GM21717 (cell line): ENCODE data around the gene PTCH1.
A peak's percentile ranks its signal among the peaks of the same experiment; 100 is the strongest.

Source experiments
- ATAC-seq: cut with Tn5 transposase; IDR thresholded peaks from one replicate; pipeline ENCODE4 v1.9.1; 2021; ENCODE audit warnings: mild to moderate bottlenecking, moderate library complexity; ENCODE audit not compliant: unreplicated experiment

Gene PTCH1

DNA sequence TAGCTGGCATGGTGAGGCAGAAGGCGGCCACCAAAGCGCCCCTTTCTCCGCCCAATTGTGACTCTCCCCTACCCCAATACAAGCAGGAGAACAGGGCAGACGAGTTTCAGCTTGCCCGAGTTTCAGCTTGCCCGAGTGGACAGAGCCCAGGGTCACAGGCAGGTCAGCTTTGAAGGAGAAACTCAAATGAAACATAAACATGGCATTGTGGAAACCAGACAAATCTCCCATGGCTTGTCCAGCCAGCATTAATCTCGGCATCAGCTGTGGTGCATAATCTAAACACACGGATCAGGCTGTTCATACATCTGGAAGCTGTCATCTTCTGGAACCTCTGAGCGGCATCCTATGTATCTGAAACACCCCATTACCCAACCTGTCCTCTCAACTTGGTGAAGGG lies 16.9 kb downstream of the PTCH1 start:
- ATAC-seq: no peak

DNA sequence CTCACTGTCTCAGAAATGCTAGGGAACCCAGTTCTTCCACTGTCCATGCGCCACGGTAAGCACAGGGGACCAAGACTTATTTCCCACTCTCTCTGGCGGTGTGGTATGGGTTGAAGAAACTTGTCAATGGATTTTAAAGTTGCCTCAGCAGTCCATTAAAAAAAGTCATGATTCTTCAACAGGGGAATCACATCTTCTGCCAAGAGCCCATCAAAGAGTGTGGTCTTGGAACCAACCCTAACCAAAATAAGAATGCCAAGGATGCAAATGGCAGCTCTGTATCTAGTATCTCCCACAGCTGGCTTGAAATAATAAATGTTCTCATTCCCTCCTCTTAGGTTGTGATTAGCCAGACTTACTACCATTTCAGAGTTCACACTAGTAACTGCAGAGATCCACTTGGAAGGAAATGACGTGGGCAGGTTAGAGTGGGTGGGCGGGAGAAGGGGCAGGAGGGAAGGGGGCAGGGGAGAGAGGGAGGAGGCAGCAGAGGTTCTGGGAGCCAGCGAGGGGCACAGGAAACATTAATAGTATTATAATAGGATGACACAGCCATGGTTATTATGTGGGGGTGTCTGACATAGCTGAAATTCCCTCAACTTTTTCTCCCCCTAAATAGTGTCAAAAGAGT lies 17.6 kb downstream of the PTCH1 start:
- ATAC-seq: no peak

DNA sequence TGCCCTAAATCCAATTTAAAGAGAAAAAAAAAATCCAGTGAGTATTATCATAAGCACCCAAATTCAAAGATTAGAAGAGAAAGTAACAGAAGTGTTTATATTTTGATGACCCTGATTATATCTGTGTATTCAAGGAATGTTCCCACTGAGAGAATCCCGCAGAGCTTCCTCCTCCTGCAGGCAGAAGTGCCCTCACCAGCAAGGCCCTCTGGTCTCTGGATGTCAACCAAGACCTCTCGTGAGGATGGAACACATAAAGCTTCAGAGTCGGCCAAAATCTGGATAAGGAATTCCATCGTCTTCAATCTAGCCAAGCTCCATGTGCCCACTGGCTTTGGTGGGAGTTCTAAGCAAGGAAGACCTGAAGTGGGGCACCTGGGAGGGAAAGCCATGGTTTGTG lies 18.1 kb downstream of the PTCH1 start:
- no peak for ATAC-seq

DNA sequence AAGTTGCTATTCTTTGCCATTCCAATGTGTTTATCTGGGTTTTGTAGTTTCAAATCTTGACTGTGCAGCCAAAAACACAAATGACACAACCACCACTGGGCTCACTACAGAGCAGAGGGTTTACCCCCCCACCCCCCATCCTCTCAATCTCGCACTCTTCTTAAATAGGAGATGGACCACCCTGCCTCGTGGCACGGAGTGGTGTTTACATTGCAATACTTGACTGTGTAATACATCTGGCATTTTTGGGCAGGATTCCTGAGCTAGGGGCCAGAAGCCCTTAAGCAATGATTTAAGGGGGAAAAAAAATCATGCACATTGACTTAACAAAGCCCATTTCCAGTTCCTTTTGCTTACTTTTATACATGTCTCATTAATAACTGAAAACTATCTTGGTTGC lies 19.0 kb downstream of the PTCH1 start:
- ATAC-seq: no peak

DNA sequence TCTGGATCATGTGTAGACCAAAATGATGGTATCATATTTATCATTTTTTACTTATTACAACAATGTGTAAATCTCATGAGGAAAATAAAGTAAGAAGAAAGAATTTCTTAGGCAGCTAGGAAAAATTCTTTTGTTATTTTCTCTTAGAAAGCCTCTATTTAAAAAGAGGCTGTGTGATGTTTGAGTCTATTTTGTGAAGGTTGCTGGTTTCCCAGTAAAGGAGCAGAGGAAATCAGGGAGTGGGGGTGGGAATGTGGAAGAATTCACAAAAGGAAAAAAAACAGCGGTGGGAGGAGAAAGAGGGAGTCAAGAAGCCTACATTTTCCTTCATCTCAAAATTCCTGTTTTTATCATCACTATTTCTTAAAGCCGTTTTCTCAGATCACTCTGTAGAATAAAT lies 20.1 kb downstream of the PTCH1 start:
- no peak for ATAC-seq

DNA sequence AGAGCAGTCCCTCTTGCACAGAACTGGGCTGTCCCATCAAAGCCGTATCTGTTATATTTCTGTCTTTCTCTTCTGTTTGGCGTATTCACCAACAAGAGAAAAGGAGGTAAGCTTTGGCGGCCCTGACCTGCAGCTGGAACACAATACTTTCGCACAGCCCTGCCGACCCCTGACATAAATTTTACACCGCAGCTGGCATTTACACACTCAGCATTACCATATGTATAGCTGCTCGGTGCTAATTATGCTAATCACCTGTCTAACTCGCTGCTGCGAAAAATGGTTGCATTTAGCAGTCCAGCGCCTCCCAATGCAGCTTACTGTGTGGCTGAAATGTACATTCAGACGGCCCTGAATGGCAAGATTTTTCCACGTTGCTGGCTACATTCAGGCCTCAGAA lies 20.8 kb downstream of the PTCH1 start:
- ATAC-seq: no peak

DNA sequence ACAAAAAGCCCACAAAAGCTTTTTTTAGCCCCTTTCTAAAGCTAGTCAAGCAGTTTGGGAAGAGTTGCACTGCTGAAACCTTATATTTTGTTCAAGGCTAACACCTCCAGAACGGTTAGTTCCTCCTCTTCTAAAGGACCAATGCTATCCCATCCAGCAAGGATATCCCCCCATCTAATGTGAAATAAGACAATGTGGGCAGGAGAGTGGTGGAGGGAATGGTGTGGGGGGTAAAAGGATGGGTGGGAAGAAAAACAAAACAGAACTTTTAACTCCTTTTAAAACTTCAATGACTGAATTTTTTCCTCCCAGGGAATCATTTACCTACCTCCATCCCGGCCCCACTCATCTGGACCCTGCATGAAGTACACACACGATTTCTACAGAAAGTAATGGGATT lies 21.2 kb downstream of the PTCH1 start:
- ATAC-seq: no peak

DNA sequence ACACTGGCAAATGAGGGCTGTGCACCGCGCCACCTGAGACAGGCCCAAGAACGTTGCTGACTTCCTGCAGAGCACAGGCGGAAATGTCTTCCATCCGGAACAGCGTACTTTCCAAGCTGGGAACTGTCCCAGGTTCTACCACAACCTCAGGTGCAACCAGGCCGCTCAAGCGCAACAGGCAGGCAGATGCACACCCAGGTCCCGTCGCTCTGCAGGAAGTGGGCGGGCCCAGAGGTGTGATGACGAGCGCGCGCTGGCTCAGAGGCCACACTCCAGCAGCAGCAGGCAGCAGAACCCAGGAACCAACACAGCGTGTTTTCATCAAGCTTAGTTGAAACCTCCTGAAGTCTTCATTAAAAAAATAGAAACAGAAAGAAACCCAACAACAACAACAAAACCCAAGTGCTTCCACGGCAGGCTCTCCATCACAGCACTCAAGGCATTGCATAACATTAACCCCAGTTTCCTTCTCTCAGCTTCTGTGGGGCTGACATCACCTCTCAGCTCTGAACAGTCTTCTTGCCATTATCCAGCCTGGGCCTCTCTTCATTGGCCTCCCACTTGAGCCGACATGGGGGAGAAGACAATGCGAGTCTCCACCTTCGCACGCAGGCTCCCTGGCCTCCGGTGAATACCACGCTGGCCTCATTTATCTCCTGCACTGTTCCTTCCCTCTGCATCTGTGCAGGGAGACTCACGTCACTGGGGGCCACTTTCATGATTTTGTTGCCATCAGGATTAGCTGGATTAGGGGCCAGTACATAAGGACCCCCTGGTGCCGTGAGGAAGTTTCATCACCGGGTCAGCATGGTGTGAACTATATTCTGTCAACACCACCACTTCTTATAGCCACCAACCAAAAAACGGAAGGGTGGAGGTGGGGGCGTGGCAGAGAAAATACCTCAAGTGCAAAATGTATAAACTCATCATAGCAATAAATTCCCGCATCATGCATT lies 22.1 kb downstream of the PTCH1 start:
- peak; percentile 87 for ATAC-seq

DNA sequence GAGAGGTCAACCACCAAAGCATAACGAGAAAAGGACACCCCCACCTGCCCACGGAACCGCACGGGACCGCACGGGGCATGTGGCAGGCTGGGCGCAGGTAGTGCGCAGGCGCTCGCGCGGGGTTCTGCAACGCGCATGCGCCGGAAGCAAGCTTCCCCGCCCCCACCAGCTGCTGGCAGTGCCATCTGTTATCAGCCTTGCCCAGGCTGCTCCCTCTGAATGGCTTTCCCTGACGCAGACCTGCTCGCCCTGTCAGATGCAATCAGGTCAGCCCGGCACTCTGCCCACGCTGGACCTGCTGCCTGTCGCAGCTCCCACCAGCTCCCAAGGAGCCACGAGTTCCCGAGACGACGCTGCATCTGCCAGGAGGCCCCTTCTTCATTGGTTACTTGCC lies 22.8 kb downstream of the PTCH1 start:
- no peak for ATAC-seq

DNA sequence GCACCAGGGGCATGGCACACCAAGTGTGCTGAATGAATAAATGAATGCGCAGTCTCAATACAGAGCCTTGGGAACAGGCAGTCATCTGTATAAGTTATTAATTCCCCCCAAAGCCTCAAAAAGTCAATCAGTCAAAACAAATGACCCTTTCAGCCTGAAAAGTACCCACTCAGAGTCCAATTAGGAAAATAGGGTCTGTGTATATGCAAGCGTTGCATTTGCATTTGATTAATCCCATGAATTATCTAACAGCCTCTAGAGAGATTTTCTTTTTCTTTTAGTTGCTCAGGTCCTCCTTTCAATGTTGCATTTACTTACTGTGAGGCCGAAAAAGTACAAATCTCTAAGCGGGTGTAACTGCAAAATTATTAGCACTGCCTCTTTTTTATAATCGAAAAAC lies 23.4 kb downstream of the PTCH1 start:
- no peak for ATAC-seq

DNA sequence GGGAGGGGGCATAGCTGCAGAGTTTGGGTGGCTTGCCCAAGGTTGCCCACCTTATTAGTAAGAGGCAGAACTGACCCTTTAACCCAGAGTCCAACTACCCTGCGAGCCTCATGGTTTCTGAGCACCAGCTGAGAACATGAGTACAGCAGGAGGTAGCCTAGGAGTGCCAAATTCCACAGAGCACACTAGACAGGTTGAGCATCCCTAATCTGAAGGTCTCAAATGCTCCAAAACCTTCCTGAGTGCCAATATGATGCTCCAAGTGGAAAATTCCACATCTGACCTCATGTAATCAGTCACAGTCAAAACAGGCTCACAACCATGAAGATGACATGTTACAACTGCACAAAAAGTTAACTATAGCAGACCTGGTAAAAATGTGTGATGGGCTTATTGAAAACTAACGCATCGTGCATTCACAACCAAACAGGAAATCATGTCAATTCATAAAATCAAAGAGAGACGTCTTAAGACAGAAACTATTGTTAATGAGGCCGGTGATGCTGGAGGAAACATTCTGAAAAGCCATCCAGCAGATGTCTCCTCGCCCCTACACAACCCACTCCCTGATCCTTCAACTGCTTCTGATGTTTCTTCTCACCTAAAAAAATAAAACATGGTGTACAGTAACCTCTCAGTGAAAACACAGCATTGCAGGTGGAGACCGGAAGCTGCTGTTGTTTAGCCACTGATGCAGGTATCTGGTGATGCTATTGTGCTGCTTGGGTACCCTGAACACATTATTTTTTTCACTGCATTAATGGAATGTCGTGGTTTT lies 25.0 kb downstream of the PTCH1 start:
- ATAC-seq: no peak

DNA sequence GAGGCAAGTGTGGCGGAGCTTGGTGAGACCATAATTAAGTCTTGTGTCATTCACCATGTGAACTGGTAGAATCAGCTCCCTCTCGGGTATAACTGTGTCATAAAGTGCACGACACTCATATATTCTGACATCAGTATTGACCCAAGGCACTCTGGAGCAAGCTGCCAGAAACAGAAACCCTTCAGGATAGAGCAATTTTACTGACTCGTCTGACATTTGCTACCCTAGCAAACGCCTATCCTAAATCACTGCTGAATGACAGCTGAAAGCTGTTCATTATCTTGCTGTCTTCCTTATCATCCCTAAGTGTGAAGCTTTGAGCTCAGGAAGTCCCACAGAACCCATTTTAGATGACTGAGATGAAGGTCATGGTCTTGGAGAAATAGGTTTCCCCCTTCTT lies 27.8 kb downstream of the PTCH1 start:
- ATAC-seq: no peak

DNA sequence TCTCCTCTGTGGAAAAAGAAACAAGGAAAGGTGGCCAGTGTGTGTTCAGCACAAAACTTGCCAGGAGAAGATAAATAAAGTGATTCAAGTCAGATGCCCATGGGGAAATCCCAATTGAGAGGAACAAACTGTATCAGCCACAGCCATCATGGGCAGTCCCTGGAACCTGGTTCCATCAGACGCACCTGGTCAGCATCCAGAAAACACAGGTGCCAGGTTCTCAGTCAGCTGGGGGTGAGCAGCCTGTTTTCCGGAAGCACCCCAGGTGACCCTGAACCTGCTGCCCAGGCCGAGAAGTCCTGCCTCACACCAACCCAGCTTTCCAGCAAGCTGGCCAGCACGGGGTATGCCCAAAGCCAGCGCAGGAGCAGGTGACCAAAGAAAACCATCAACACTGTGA lies 30.5 kb downstream of the PTCH1 start:
- ATAC-seq: no peak

DNA sequence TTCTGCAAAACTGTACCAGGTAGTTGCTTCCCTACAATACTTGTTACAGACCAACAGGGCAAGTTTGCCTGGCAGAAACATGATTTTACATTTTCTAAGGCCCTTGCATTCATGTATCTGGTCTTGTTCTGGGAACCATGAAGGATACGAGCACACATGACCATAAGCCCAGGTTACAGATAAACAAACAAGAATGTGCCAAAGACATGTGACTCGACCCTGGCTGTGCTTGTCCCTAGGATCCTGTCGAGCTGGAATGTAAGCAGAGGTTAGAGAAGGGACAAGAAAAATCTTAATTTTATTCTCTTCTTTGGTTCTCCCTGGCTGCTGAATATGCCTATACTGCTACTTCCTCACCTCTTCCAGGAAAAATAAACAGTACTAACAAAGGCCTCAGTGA lies 32.5 kb downstream of the PTCH1 start:
- ATAC-seq: no peak

DNA sequence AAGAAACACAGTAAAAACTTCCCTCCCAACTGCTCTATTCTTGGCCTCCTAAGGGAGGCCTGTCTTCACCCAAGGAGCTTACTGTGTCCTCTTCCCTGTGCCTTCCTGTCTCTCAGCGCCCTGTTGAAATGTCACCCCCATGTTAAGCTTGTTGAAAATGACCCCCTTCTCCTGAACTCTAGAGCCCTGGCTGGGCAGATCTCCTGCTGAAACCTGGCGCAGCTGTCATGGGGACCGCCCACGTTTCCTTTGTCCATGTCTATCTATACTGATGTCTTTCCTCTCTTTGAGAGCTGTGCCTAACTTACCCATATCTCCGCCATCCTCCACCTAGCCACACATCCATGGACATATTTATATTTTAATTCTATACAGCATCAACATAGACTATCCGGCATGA lies 33.3 kb downstream of the PTCH1 start:
- no peak for ATAC-seq

DNA sequence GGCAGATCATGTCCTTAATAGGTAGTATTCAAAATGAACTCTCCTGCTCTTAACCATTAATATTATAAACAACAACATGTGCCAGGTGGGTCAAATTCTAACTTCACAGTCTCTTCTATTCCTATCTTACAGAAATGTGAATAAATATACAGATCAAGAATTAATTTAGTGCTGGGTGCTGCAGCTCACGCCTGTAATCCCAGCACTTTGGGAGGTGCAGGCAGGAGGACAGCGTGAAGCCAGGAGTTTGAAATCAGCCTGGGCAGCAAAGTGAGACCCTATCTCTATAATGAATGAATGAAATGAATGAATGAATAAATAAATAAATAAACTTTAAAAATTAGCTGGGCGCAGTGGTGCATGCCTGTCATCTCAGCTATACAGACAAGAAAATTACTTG lies 34.1 kb downstream of the PTCH1 start:
- no peak for ATAC-seq

DNA sequence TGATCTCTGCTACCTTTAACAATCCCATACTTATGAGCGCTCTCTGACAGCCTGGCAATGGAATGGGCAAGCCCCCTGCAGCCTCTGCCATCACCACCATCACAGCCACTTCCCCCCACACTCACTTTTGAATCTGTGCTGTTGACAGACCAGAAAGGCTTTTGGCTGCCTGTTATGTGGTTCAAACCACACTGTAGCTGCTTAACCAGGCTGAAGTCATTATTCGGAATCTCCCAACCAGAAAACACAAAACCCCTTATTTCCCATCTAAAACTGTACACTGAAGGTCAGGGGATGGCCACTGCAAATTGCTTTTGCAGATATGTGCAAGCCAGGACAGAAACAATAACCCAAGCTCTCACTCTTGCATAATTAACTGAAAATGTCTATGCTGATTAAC lies 35.8 kb downstream of the PTCH1 start:
- ATAC-seq: no peak

DNA sequence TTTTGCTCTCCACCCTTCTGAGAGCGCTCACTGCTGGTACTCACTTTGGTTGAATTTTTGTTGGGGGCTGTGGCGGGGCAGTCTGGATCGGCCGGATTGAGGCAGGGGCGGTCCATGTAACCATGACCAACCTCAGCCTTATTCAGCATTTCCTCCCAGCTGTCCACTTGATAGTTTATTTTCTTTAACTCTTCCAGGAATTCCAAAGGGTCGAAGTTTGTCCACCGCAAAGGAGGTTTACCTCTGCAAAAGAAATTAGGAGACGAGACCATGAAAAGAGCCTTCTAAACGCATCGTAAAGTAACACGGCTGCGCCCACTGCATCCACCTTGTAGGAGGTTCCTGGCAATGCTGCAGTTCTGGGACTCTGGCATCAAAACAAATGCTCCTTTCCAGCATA lies 36.4 kb downstream of the PTCH1 start:
- no peak for ATAC-seq

DNA sequence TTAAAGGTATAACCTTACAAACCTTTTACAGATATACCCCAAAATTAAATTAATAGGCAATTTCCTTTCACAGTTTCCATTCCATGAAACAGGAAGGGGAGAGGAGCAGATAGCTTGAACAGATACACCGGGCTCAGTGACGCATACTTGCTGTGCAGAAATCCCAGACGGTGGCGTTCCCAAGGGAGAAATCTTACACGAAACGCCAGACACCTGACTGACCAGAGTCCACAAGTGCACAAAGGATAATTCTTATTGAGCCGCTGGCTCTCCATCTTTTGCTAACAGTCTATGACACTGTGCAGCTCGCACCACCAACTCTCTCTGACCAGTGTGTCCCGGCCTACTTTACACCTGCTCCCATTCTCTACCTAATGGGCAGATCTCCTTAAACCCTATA lies 37.4 kb downstream of the PTCH1 start:
- ATAC-seq: no peak

DNA sequence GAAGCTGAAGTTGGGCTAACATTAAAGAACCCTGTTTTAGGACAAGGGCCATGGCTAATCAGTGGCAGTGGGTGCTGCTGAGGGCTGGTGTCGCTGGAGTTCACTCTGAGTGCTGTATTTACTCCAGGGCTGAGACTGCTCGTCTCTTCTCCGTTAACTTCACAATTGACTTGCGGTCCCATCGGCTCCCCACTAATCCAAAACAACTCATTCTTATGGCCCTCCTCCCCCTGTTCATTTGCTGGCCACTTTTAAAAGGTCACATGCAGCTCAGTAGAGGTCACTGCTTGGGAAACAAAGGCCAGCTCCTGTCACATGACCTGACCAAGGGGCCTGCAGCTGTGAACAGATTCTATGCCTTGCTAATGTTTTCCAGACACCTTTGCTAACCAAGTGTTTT lies 38.4 kb downstream of the PTCH1 start:
- ATAC-seq: no peak

DNA sequence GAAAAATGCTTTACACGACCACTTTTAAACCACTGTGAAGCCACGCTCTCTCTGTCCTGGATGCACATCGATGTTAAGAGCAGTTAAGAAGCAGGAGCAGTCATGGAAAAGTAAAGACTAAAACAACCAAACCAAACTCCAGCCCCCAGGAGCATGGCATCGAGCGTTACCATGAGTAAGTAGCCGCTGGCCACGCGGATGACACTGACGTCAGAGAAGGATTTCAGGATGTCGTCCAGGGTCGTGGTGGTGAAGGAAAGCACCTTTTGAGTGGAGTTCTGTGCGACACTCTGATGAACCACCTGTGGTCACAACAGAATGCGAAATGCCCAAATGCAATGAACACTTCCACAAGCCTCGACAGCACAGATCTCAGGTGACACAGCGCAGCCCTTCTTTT lies 38.9 kb downstream of the PTCH1 start:
- no peak for ATAC-seq

DNA sequence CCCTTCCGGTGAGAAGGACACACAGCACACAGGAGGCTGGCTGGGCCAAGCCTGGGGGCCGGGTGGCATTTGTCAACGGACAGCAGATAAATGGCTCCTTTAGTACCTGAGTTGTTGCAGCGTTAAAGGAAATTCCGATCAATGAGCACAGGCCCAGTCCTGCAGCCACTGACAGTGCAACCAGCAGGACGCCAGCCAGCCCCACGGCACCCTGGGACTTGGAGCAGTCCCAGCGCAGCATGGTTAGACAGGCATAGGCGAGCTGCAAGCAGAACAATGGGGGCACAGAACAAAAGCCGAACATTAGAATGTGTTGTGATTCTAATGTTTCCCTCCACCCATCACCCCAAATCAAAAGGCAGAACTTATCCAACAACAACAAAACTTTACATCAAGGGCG lies 39.3 kb downstream of the PTCH1 start:
- no peak for ATAC-seq
